GM23338 (cell line): ENCODE measurements around the gene LOXHD1. TPM values are rescaled to one million over a fixed set of nuclear protein-coding genes. Genes with fewer than 3 reads are reported as not detected.

Experiments used
- ATAC-seq: fragments of 200-7000 bp; cut with Tn5 transposase; 3 replicates; pipeline ENCODE4 v1.9.1; 2020
- DNase-seq: peaks from one replicate; pipeline ENCODE4 v3.0.0-alpha.2; 2015; ENCODE audit warnings: low spot score
- H2AFZ ChIP-seq: fragments of 200-600 bp; sonication (generic); 2 replicates; pipeline ENCODE4 v1.8.0; 2016; ENCODE audit warnings: antibody characterized with exemption, mild to moderate bottlenecking, moderate library complexity
- H3F3A ChIP-seq: fragments of 200-600 bp; sonication (generic); replicated peaks from 2 replicates; pipeline ENCODE4 v1.8.0; 2017; ENCODE audit warnings: antibody characterized with exemption, mixed run types, low read depth
- H3K27ac ChIP-seq: fragments of 200-600 bp; sonication (generic); 2 replicates; pipeline ENCODE4 v1.6.1; 2016; ENCODE audit warnings: low read depth
- H3K27me3 ChIP-seq: fragments of 200-600 bp; sonication (generic); 2 replicates; pipeline ENCODE4 v1.8.0; 2016; ENCODE audit warnings: mild to moderate bottlenecking, mixed run types, moderate library complexity; ENCODE audit not compliant: insufficient read depth
- H3K36me3 ChIP-seq: fragments of 200-600 bp; sonication (generic); 2 replicates; pipeline ENCODE4 v1.8.0; 2016; ENCODE audit warnings: mild to moderate bottlenecking; ENCODE audit not compliant: insufficient read depth
- H3K4me1 ChIP-seq: fragments of 200-600 bp; sonication (generic); 2 replicates; pipeline ENCODE4 v1.8.0; 2016; ENCODE audit warnings: mild to moderate bottlenecking, moderate library complexity; ENCODE audit not compliant: insufficient read depth
- H3K4me2 ChIP-seq: fragments of 200-600 bp; sonication (generic); 2 replicates; pipeline ENCODE4 v1.7.1; 2017; ENCODE audit warnings: mixed run types
- H3K4me3 ChIP-seq: fragments of 200-600 bp; sonication (generic); 2 replicates; pipeline ENCODE4 v1.6.1; 2016; ENCODE audit warnings: mixed run types
- H3K79me2 ChIP-seq: fragments of 200-600 bp; sonication (generic); replicated peaks from 2 replicates; pipeline ENCODE4 v1.8.0; 2017; ENCODE audit warnings: mild to moderate bottlenecking; ENCODE audit not compliant: insufficient read depth
- H3K9me2 ChIP-seq: fragments of 200-600 bp; sonication (generic); 2 replicates; pipeline ENCODE4 v1.8.0; 2017; ENCODE audit not compliant: insufficient read depth
- H4K20me1 ChIP-seq: fragments of 200-600 bp; sonication (generic); replicated peaks from 2 replicates; pipeline ENCODE4 v1.8.0; 2017; ENCODE audit warnings: mild to moderate bottlenecking; ENCODE audit not compliant: insufficient read depth
- H3K27ac Mint-ChIP-seq: 2 replicates; pipeline ENCODE4 v1.8.0; 2020; ENCODE audit warnings: inconsistent platforms, mild to moderate bottlenecking, moderate library complexity, mixed read lengths
- H3K27me3 Mint-ChIP-seq: 3 replicates; pipeline ENCODE4 v1.8.0; 2022; ENCODE audit warnings: low read depth, mild to moderate bottlenecking, moderate library complexity, mixed read lengths, inconsistent platforms; ENCODE audit not compliant: insufficient read depth, poor library complexity
- H3K36me3 Mint-ChIP-seq: 3 replicates; pipeline ENCODE4 v1.8.0; 2021; ENCODE audit warnings: low read depth, mild to moderate bottlenecking, inconsistent platforms, moderate library complexity, mixed read lengths
- H3K4me1 Mint-ChIP-seq: 3 replicates; pipeline ENCODE4 v1.8.0; 2020; ENCODE audit warnings: mild to moderate bottlenecking, inconsistent platforms, mixed read lengths
- H3K4me3 Mint-ChIP-seq: 3 replicates; pipeline ENCODE4 v1.8.0; 2021; ENCODE audit warnings: moderate library complexity, mild to moderate bottlenecking, inconsistent platforms, mixed read lengths
- H3K9me3 Mint-ChIP-seq: 3 replicates; pipeline ENCODE4 v1.8.0; 2020; ENCODE audit warnings: moderate library complexity, mild to moderate bottlenecking, inconsistent platforms, mixed read lengths
- CREB1 ChIP-seq: fragments of 250-450 bp; sonication (Bioruptor Pico); IDR thresholded peaks from 2 replicates; pipeline ENCODE4 v1.5.0; 2020; ENCODE audit warnings: low read depth, mild to moderate bottlenecking, moderate library complexity
- EZH2 ChIP-seq: fragments of 200-600 bp; sonication (generic); IDR thresholded peaks from one replicate; pipeline ENCODE4 v1.8.0; 2017; ENCODE audit warnings: antibody characterized with exemption, mild to moderate bottlenecking, low read depth; ENCODE audit not compliant: unreplicated experiment
- EZH2phosphoT487 ChIP-seq: fragments of 200-600 bp; sonication (generic); IDR thresholded peaks from one replicate; pipeline ENCODE4 v1.8.1; 2018; ENCODE audit warnings: antibody characterized with exemption; ENCODE audit not compliant: unreplicated experiment
- JUNB ChIP-seq: IDR thresholded peaks from one replicate; pipeline ENCODE4 v1.6.1; 2016; ENCODE audit warnings: antibody characterized with exemption; ENCODE audit not compliant: unreplicated experiment
- NANOG ChIP-seq: IDR thresholded peaks from 2 replicates; pipeline ENCODE4 v1.6.1; 2016; ENCODE audit warnings: antibody characterized with exemption, borderline replicate concordance
- POLR2AphosphoS5 ChIP-seq: IDR thresholded peaks from 2 replicates; pipeline ENCODE4 v1.6.1; 2016; ENCODE audit warnings: antibody characterized with exemption, low read depth
- STAT1 ChIP-seq: IDR thresholded peaks from one replicate; pipeline ENCODE4 v1.6.1; 2016; ENCODE audit warnings: antibody characterized with exemption; ENCODE audit not compliant: unreplicated experiment
- ZNF114 ChIP-seq: fragments of 250-450 bp; sonication (Bioruptor Pico); IDR thresholded peaks from 2 replicates; pipeline ENCODE4 v1.5.0; 2020; ENCODE audit warnings: mild to moderate bottlenecking, moderate library complexity
- ZNF331 ChIP-seq: fragments of 250-450 bp; sonication (Bioruptor Pico); IDR thresholded peaks from 2 replicates; pipeline ENCODE4 v1.5.0; 2020; ENCODE audit warnings: low read depth, mild to moderate bottlenecking, moderate library complexity
- polyA plus RNA-seq: library from polyadenylated mRNA; unstranded; fragments of >200 nt; fragmentation: Nextera tagmentation; extraction: Ambion mirVana; gene quantifications from 2 replicates; pipeline ENCODE4 v1.2.1, GENCODE V29; 2016
- total RNA-seq: library from RNA; depleted of rRNA; stranded (reverse); fragments of >200 nt; shearing (Covaris generic); gene quantifications from 2 replicates; pipeline ENCODE4 v1.2.3, GENCODE V29; 2014
- TF ChIP-seq, protein P1 (sequence below): fragments of 250-450 bp; sonication (Bioruptor Pico); IDR thresholded peaks from 2 replicates; pipeline ENCODE4 v1.5.0; 2020; ENCODE audit warnings: mild to moderate bottlenecking, moderate library complexity
- TF ChIP-seq, protein P2 (sequence below): IDR thresholded peaks from one replicate; pipeline ENCODE4 v1.6.1; 2018; ENCODE audit warnings: antibody characterized with exemption; ENCODE audit not compliant: unreplicated experiment

LOXHD1 gene
- total and polyA plus RNA-seq, 2 experiments from 2014 or later, result 0.17 TPM; not detected in 1

DNA sequence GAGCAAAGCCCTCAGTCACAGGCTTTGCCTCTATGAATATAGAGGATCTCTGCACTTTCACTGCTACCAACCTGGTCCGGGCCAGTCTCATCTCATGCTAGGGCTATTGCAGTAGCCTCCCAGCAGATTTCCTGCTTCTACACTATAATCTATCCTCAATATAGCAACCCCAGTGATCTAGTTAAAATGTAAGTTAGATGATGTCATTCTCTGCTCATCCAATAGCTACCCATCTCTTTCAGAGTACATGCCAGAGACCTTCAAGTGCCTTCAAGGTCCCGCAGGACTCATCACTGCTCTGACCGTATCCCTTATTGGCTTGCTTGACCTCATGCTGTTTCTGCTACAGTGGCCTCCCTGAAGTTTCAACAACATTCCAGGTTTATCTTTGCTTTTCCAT, 186.3 kb downstream of the LOXHD1 start:
- Histone ChIP-seq H4K20me1 (no peaks in the 10 kb centered on the region), H3K27ac (no peak overlapping the region), H3K27me3 (no peaks in the 10 kb centered on the region), H3K4me1 (peaks cover 16% of the 10 kb centered on the region), H3K4me2 (no peak overlapping the region), H3K36me3 (no peaks in the 10 kb centered on the region), H2AFZ (no peak overlapping the region), H3F3A (no peaks in the 10 kb centered on the region), H3K9me2 (peaks cover 5% of the 10 kb centered on the region; the same call in 1 of the 2 replicates), H3K79me2 (no peaks in the 10 kb centered on the region), H3K4me3 (no peak overlapping the region)
- Mint-ChIP-seq H3K4me1 (peaks cover 34% of the 10 kb centered on the region), H3K36me3 (no peaks in the 10 kb centered on the region), H3K27ac (no peak overlapping the region), H3K4me3 (no peak overlapping the region), H3K9me3 (no peaks in the 10 kb centered on the region), H3K27me3 (peaks cover 3% of the 10 kb centered on the region)
- ATAC-seq (no peak), DNase-seq (no peak)
- no peak for TF ChIP-seq CREB1 (CRISPR knock-in tag)
- no peak for TF ChIP-seq ZNF331 (CRISPR knock-in tag)
- TF ChIP-seq JUNB, result no peak
- no peak for TF ChIP-seq STAT1
- TF ChIP-seq, protein P1, sequence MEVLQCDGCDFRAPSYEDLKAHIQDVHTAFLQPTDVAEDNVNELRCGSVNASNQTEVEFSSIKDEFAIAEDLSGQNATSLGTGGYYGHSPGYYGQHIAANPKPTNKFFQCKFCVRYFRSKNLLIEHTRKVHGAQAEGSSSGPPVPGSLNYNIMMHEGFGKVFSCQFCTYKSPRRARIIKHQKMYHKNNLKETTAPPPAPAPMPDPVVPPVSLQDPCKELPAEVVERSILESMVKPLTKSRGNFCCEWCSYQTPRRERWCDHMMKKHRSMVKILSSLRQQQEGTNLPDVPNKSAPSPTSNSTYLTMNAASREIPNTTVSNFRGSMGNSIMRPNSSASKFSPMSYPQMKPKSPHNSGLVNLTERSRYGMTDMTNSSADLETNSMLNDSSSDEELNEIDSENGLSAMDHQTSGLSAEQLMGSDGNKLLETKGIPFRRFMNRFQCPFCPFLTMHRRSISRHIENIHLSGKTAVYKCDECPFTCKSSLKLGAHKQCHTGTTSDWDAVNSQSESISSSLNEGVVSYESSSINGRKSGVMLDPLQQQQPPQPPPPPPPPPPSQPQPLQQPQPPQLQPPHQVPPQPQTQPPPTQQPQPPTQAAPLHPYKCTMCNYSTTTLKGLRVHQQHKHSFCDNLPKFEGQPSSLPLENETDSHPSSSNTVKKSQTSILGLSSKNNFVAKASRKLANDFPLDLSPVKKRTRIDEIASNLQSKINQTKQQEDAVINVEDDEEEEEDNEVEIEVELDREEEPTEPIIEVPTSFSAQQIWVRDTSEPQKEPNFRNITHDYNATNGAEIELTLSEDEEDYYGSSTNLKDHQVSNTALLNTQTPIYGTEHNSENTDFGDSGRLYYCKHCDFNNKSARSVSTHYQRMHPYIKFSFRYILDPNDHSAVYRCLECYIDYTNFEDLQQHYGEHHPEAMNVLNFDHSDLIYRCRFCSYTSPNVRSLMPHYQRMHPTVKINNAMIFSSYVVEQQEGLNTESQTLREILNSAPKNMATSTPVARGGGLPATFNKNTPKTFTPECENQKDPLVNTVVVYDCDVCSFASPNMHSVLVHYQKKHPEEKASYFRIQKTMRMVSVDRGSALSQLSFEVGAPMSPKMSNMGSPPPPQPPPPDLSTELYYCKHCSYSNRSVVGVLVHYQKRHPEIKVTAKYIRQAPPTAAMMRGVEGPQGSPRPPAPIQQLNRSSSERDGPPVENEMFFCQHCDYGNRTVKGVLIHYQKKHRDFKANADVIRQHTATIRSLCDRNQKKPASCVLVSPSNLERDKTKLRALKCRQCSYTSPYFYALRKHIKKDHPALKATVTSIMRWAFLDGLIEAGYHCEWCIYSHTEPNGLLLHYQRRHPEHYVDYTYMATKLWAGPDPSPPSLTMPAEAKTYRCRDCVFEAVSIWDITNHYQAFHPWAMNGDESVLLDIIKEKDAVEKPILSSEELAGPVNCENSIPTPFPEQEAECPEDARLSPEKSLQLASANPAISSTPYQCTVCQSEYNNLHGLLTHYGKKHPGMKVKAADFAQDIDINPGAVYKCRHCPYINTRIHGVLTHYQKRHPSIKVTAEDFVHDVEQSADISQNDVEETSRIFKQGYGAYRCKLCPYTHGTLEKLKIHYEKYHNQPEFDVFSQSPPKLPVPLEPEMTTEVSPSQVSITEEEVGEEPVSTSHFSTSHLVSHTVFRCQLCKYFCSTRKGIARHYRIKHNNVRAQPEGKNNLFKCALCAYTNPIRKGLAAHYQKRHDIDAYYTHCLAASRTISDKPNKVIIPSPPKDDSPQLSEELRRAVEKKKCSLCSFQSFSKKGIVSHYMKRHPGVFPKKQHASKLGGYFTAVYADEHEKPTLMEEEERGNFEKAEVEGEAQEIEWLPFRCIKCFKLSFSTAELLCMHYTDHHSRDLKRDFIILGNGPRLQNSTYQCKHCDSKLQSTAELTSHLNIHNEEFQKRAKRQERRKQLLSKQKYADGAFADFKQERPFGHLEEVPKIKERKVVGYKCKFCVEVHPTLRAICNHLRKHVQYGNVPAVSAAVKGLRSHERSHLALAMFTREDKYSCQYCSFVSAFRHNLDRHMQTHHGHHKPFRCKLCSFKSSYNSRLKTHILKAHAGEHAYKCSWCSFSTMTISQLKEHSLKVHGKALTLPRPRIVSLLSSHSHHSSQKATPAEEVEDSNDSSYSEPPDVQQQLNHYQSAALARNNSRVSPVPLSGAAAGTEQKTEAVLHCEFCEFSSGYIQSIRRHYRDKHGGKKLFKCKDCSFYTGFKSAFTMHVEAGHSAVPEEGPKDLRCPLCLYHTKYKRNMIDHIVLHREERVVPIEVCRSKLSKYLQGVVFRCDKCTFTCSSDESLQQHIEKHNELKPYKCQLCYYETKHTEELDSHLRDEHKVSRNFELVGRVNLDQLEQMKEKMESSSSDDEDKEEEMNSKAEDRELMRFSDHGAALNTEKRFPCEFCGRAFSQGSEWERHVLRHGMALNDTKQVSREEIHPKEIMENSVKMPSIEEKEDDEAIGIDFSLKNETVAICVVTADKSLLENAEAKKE, result no peak

DNA sequence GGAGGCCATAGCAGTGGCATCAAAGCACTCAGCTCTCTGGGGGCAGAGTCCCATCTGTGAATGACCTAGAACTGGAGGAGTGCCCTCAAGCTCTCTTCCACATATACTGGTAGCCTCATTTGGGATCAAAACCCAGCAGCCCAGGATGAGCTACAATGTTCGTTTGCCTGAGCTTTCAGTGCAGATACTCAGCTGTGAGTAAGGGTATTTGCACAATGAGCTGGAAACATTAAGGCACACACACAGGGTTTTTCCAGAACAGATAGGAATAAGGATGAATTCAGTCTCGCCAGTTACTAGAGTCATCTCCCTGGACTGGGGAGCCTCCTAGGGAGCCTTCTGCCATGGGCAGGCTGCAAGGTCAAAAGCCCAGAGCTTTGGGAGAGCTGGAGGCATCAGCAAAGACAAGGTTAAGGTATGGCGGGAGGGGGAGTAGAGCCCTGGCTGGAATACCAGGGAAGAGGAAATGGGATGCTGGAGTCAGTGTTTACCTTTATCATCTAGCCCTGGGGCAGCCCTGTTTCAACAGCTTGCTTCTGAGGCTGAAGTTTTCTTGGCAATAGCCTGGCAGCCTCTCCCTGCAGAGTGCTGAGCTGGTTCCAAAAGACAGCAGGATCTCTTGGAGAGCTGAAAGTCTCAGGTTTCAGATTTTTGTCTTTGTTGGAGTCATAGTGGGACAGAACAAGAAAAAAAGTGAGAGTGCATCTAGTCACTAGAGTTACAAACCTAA, 187.7 kb downstream of the LOXHD1 start:
- no peaks in the 10 kb centered on the region for H3K27me3 ChIP-seq
- H3K9me2 ChIP-seq, result peaks cover 5% of the 10 kb centered on the region; the same call in 1 of the 2 replicates
- peak; percentile 42 for ATAC-seq
- Mint-ChIP-seq H3K9me3 (no peaks in the 10 kb centered on the region), H3K27me3 (peaks cover 7% of the 10 kb centered on the region), H3K36me3 (no peaks in the 10 kb centered on the region), H3K27ac (no peak overlapping the region), H3K4me1 (peaks cover 34% of the 10 kb centered on the region), H3K4me3 (no peak overlapping the region)
- no peaks in the 10 kb centered on the region for H4K20me1 ChIP-seq
- no peaks in the 10 kb centered on the region for H3K79me2 ChIP-seq
- H3K4me2 ChIP-seq, result 0 out of 2 replicates have a peak overlapping the region, but pooled peaks have one; percentile 38
- H3K4me1 ChIP-seq, result peaks cover 19% of the 10 kb centered on the region
- no peak for DNase-seq
- H3F3A ChIP-seq, result no peaks in the 10 kb centered on the region
- H3K36me3 ChIP-seq, result no peaks in the 10 kb centered on the region
- H3K4me3 ChIP-seq, result no peak overlapping the region
- H2AFZ ChIP-seq, result peak overlapping the region; percentile 32; the same call in 1 of the 2 replicates
- no peak overlapping the region for H3K27ac ChIP-seq
- TF ChIP-seq CREB1 (CRISPR knock-in tag) (no peak), EZH2 (no peak), POLR2AphosphoS5 (no peak), JUNB (no peak), ZNF114 (CRISPR knock-in tag) (no peak), EZH2phosphoT487 (no peak), NANOG (no peak)
- TF ChIP-seq, protein P2, sequence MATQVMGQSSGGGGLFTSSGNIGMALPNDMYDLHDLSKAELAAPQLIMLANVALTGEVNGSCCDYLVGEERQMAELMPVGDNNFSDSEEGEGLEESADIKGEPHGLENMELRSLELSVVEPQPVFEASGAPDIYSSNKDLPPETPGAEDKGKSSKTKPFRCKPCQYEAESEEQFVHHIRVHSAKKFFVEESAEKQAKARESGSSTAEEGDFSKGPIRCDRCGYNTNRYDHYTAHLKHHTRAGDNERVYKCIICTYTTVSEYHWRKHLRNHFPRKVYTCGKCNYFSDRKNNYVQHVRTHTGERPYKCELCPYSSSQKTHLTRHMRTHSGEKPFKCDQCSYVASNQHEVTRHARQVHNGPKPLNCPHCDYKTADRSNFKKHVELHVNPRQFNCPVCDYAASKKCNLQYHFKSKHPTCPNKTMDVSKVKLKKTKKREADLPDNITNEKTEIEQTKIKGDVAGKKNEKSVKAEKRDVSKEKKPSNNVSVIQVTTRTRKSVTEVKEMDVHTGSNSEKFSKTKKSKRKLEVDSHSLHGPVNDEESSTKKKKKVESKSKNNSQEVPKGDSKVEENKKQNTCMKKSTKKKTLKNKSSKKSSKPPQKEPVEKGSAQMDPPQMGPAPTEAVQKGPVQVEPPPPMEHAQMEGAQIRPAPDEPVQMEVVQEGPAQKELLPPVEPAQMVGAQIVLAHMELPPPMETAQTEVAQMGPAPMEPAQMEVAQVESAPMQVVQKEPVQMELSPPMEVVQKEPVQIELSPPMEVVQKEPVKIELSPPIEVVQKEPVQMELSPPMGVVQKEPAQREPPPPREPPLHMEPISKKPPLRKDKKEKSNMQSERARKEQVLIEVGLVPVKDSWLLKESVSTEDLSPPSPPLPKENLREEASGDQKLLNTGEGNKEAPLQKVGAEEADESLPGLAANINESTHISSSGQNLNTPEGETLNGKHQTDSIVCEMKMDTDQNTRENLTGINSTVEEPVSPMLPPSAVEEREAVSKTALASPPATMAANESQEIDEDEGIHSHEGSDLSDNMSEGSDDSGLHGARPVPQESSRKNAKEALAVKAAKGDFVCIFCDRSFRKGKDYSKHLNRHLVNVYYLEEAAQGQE, result no peak
